ENCODE results near the gene IKZF3.

DNA sequence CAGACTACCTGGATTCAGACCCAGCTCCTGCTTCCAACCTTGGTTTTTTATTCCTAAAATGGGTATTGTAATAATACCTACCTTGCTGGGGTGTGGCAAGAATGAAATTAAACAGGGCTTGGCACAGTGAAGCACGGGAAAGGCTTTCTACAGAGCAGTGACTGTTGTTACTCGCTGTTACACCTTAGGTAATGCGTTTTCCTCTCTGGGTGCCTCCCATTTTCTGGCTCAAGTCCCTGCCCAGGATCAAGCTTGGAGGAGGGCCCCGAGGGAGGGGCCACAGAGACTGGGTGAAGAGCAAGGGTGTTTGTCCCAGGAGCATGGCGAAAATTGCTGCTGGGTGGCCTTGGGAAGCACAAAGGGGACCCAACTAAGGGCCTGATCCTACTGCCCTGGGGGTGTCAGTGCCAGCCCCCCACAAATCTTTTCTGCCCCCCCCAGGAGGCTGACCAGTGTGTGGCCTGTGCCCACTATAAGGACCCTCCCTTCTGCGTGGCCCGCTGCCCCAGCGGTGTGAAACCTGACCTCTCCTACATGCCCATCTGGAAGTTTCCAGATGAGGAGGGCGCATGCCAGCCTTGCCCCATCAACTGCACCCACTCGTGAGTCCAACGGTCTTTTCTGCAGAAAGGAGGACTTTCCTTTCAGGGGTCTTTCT lies 147.1 kb downstream of the IKZF3 start:
- TF ChIP-seq, protein P1, sequence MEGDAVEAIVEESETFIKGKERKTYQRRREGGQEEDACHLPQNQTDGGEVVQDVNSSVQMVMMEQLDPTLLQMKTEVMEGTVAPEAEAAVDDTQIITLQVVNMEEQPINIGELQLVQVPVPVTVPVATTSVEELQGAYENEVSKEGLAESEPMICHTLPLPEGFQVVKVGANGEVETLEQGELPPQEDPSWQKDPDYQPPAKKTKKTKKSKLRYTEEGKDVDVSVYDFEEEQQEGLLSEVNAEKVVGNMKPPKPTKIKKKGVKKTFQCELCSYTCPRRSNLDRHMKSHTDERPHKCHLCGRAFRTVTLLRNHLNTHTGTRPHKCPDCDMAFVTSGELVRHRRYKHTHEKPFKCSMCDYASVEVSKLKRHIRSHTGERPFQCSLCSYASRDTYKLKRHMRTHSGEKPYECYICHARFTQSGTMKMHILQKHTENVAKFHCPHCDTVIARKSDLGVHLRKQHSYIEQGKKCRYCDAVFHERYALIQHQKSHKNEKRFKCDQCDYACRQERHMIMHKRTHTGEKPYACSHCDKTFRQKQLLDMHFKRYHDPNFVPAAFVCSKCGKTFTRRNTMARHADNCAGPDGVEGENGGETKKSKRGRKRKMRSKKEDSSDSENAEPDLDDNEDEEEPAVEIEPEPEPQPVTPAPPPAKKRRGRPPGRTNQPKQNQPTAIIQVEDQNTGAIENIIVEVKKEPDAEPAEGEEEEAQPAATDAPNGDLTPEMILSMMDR (IDR thresholded peaks at IDR 0.05; ENCODE audit: low read length), result no peak
- no peak for TF ChIP-seq EZH2 (optimal IDR thresholded peaks at IDR 0.05; ENCODE audit: low read depth, low read length)

Measured in MM.1S (cell line).